GM23338 (cell line): ENCODE measurements around the gene UXS1. TPM values are rescaled to one million over a fixed set of nuclear protein-coding genes. Genes with fewer than 3 reads are reported as not detected.

Experiments
- ATAC-seq: fragments of 200-7000 bp; cut with Tn5 transposase; 3 replicates; pipeline ENCODE4 v1.9.1; 2020
- DNase-seq: peaks from one replicate; pipeline ENCODE4 v3.0.0-alpha.2; 2015; ENCODE audit warnings: low spot score
- H2AFZ ChIP-seq: fragments of 200-600 bp; sonication (generic); 2 replicates; pipeline ENCODE4 v1.8.0; 2016; ENCODE audit warnings: antibody characterized with exemption, mild to moderate bottlenecking, moderate library complexity
- H3F3A ChIP-seq: fragments of 200-600 bp; sonication (generic); replicated peaks from 2 replicates; pipeline ENCODE4 v1.8.0; 2017; ENCODE audit warnings: antibody characterized with exemption, mixed run types, low read depth
- H3K27ac ChIP-seq: fragments of 200-600 bp; sonication (generic); 2 replicates; pipeline ENCODE4 v1.6.1; 2016; ENCODE audit warnings: low read depth
- H3K27me3 ChIP-seq: fragments of 200-600 bp; sonication (generic); 2 replicates; pipeline ENCODE4 v1.8.0; 2016; ENCODE audit warnings: mild to moderate bottlenecking, mixed run types, moderate library complexity; ENCODE audit not compliant: insufficient read depth
- H3K36me3 ChIP-seq: fragments of 200-600 bp; sonication (generic); 2 replicates; pipeline ENCODE4 v1.8.0; 2016; ENCODE audit warnings: mild to moderate bottlenecking; ENCODE audit not compliant: insufficient read depth
- H3K4me1 ChIP-seq: fragments of 200-600 bp; sonication (generic); 2 replicates; pipeline ENCODE4 v1.8.0; 2016; ENCODE audit warnings: mild to moderate bottlenecking, moderate library complexity; ENCODE audit not compliant: insufficient read depth
- H3K4me2 ChIP-seq: fragments of 200-600 bp; sonication (generic); 2 replicates; pipeline ENCODE4 v1.7.1; 2017; ENCODE audit warnings: mixed run types
- H3K4me3 ChIP-seq: fragments of 200-600 bp; sonication (generic); 2 replicates; pipeline ENCODE4 v1.6.1; 2016; ENCODE audit warnings: mixed run types
- H3K79me2 ChIP-seq: fragments of 200-600 bp; sonication (generic); replicated peaks from 2 replicates; pipeline ENCODE4 v1.8.0; 2017; ENCODE audit warnings: mild to moderate bottlenecking; ENCODE audit not compliant: insufficient read depth
- H3K9me2 ChIP-seq: fragments of 200-600 bp; sonication (generic); 2 replicates; pipeline ENCODE4 v1.8.0; 2017; ENCODE audit not compliant: insufficient read depth
- H4K20me1 ChIP-seq: fragments of 200-600 bp; sonication (generic); replicated peaks from 2 replicates; pipeline ENCODE4 v1.8.0; 2017; ENCODE audit warnings: mild to moderate bottlenecking; ENCODE audit not compliant: insufficient read depth
- H3K27ac Mint-ChIP-seq: 2 replicates; pipeline ENCODE4 v1.8.0; 2020; ENCODE audit warnings: inconsistent platforms, mild to moderate bottlenecking, moderate library complexity, mixed read lengths
- H3K27me3 Mint-ChIP-seq: 3 replicates; pipeline ENCODE4 v1.8.0; 2022; ENCODE audit warnings: low read depth, mild to moderate bottlenecking, moderate library complexity, mixed read lengths, inconsistent platforms; ENCODE audit not compliant: insufficient read depth, poor library complexity
- H3K36me3 Mint-ChIP-seq: 3 replicates; pipeline ENCODE4 v1.8.0; 2021; ENCODE audit warnings: low read depth, mild to moderate bottlenecking, inconsistent platforms, moderate library complexity, mixed read lengths
- H3K4me1 Mint-ChIP-seq: 3 replicates; pipeline ENCODE4 v1.8.0; 2020; ENCODE audit warnings: mild to moderate bottlenecking, inconsistent platforms, mixed read lengths
- H3K4me3 Mint-ChIP-seq: 3 replicates; pipeline ENCODE4 v1.8.0; 2021; ENCODE audit warnings: moderate library complexity, mild to moderate bottlenecking, inconsistent platforms, mixed read lengths
- H3K9me3 Mint-ChIP-seq: 3 replicates; pipeline ENCODE4 v1.8.0; 2020; ENCODE audit warnings: moderate library complexity, mild to moderate bottlenecking, inconsistent platforms, mixed read lengths
- CREB1 ChIP-seq: fragments of 250-450 bp; sonication (Bioruptor Pico); IDR thresholded peaks from 2 replicates; pipeline ENCODE4 v1.5.0; 2020; ENCODE audit warnings: low read depth, mild to moderate bottlenecking, moderate library complexity
- CTCF ChIP-seq, 2 experiments: fragments of 200-600 bp in 1 of 2; sonication (generic) in 1 of 2; conservative IDR thresholded peaks; 2 replicates each; pipeline versions ENCODE4 v1.5.1 to v1.6.1; 2016 to 2017; ENCODE audit warnings: antibody characterized with exemption in 2 of 2, low read depth in 2 of 2, mild to moderate bottlenecking in 2 of 2, moderate library complexity in 1 of 2
- ETS1 ChIP-seq: IDR thresholded peaks from 2 replicates; pipeline ENCODE4 v1.6.1; 2016; ENCODE audit warnings: antibody characterized with exemption
- EZH2 ChIP-seq: fragments of 200-600 bp; sonication (generic); IDR thresholded peaks from one replicate; pipeline ENCODE4 v1.8.0; 2017; ENCODE audit warnings: antibody characterized with exemption, mild to moderate bottlenecking, low read depth; ENCODE audit not compliant: unreplicated experiment
- EZH2phosphoT487 ChIP-seq: fragments of 200-600 bp; sonication (generic); IDR thresholded peaks from one replicate; pipeline ENCODE4 v1.8.1; 2018; ENCODE audit warnings: antibody characterized with exemption; ENCODE audit not compliant: unreplicated experiment
- JUNB ChIP-seq: IDR thresholded peaks from one replicate; pipeline ENCODE4 v1.6.1; 2016; ENCODE audit warnings: antibody characterized with exemption; ENCODE audit not compliant: unreplicated experiment
- NANOG ChIP-seq: IDR thresholded peaks from 2 replicates; pipeline ENCODE4 v1.6.1; 2016; ENCODE audit warnings: antibody characterized with exemption, borderline replicate concordance
- POLR2AphosphoS5 ChIP-seq: IDR thresholded peaks from 2 replicates; pipeline ENCODE4 v1.6.1; 2016; ENCODE audit warnings: antibody characterized with exemption, low read depth
- REST ChIP-seq: IDR thresholded peaks from one replicate; pipeline ENCODE4 v1.6.1; 2018; ENCODE audit warnings: antibody characterized with exemption; ENCODE audit not compliant: unreplicated experiment
- STAT1 ChIP-seq: IDR thresholded peaks from one replicate; pipeline ENCODE4 v1.6.1; 2016; ENCODE audit warnings: antibody characterized with exemption; ENCODE audit not compliant: unreplicated experiment
- ZNF114 ChIP-seq: fragments of 250-450 bp; sonication (Bioruptor Pico); IDR thresholded peaks from 2 replicates; pipeline ENCODE4 v1.5.0; 2020; ENCODE audit warnings: mild to moderate bottlenecking, moderate library complexity
- ZNF331 ChIP-seq: fragments of 250-450 bp; sonication (Bioruptor Pico); IDR thresholded peaks from 2 replicates; pipeline ENCODE4 v1.5.0; 2020; ENCODE audit warnings: low read depth, mild to moderate bottlenecking, moderate library complexity
- ZNF462 ChIP-seq: fragments of 250-450 bp; sonication (Bioruptor Pico); IDR thresholded peaks from 2 replicates; pipeline ENCODE4 v1.5.0; 2020; ENCODE audit warnings: mild to moderate bottlenecking, moderate library complexity
- polyA plus RNA-seq: library from polyadenylated mRNA; unstranded; fragments of >200 nt; fragmentation: Nextera tagmentation; extraction: Ambion mirVana; gene quantifications from 2 replicates; pipeline ENCODE4 v1.2.1, GENCODE V29; 2016
- total RNA-seq: library from RNA; depleted of rRNA; stranded (reverse); fragments of >200 nt; shearing (Covaris generic); gene quantifications from 2 replicates; pipeline ENCODE4 v1.2.3, GENCODE V29; 2014

UXS1 gene
- total and polyA plus RNA-seq, 2 experiments from 2014 or later: 48.7 to 131 TPM

DNA sequence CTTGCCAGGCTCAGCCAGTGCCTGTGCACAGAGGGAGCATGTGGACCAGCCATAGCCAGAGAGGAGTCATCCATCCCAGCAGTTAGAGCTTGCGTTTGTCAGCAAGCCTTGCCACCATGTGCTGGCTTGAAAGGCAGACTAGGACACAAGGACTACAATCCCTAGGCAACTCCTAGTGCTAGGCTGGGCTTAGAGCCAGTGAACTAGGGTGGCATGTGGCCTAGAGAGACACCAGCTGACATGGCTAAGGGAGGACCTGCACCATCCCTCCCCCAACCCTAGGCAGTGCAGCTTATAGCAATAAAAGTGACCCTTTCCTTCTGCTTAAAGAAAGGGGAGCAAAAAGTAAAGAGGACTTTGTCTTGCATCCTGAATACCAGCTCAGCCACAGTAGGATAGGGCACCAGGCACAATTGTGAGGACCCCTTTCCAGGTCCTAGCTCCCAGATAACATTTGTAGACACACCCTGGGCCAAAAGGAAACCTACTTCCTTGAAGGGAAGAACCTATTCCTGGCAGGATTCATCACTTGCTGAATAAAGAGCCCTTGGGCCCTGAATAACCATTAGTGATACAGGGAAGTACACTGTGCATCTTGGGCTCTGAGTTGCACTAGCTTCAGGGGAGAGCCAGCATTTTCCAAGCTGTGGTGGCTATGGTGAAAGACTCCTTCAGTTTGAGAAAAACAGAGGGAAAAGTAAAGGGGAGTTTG lies 38.7 kb upstream of the UXS1 start:
- TF ChIP-seq STAT1 (no peak), ZNF331 (CRISPR knock-in tag) (no peak), ZNF114 (CRISPR knock-in tag) (no peak), REST (no peak), ZNF462 (CRISPR knock-in tag) (no peak), ETS1 (no peak), CTCF (conservative IDR thresholded peaks at IDR 0.05; ENCODE audit: low read depth in 2 of 2) (no peak), EZH2phosphoT487 (no peak), POLR2AphosphoS5 (no peak), EZH2 (no peak), NANOG (no peak), CREB1 (CRISPR knock-in tag) (no peak), JUNB (no peak)
- H3K9me2 ChIP-seq: no peaks in the 10 kb centered on the region
- no peak overlapping the region for H3K4me3 ChIP-seq
- DNase-seq (no peak), ATAC-seq (no peak)
- H3K4me1 Mint-ChIP-seq: no peaks in the 10 kb centered on the region
- H3K4me1 ChIP-seq: no peaks in the 10 kb centered on the region
- no peaks in the 10 kb centered on the region for H3F3A ChIP-seq
- no peak overlapping the region for H3K27ac ChIP-seq
- H3K27me3 ChIP-seq: no peaks in the 10 kb centered on the region
- peaks cover 27% of the 10 kb centered on the region for H3K36me3 Mint-ChIP-seq
- H2AFZ ChIP-seq: no peak overlapping the region
- H3K27me3 Mint-ChIP-seq: peaks cover 5% of the 10 kb centered on the region
- no peaks in the 10 kb centered on the region for H4K20me1 ChIP-seq
- no peaks in the 10 kb centered on the region; the same call in 1 of the 2 replicates for H3K36me3 ChIP-seq
- peaks cover 50% of the 10 kb centered on the region for H3K9me3 Mint-ChIP-seq
- no peak overlapping the region for H3K27ac Mint-ChIP-seq
- H3K4me2 ChIP-seq: no peak overlapping the region
- no peaks in the 10 kb centered on the region for H3K79me2 ChIP-seq
- H3K4me3 Mint-ChIP-seq: no peak overlapping the region
